GM12878 (cell line): ENCODE measurements around the gene NYAP1. TPM values are rescaled to one million over a fixed set of nuclear protein-coding genes. Genes with fewer than 3 reads are reported as not detected.

ENCODE experiments used
- CBX5 ChIP-seq: sonication (generic); IDR thresholded peaks from 2 replicates; pipeline ENCODE4 v1.6.1; 2016; ENCODE audit warnings: low read depth, moderate library complexity, mild to moderate bottlenecking, inconsistent platforms
- EP300 ChIP-seq, 2 experiments: fragments of 150-350 bp in 1 of 2; IDR thresholded peaks; 2 replicates each; pipeline ENCODE4 v1.6.1; 2011 to 2012; ENCODE audit warnings: low read depth in 2 of 2, low read length in 2 of 2, borderline replicate concordance in 1 of 2, improper control_type of control experiment in 1 of 2, inconsistent platforms in 1 of 2; ENCODE audit not compliant: control insufficient read depth in 1 of 2
- FOXK2 ChIP-seq: fragments of 450-650 bp; IDR thresholded peaks from 2 replicates; pipeline ENCODE4 v1.6.1; 2017; ENCODE audit warnings: mild to moderate bottlenecking, moderate library complexity
- IKZF1 ChIP-seq: fragments of 450-650 bp; conservative IDR thresholded peaks from 2 replicates; pipeline ENCODE4 v1.6.1; 2017; ENCODE audit warnings: antibody characterized with exemption, mild to moderate bottlenecking
- KAT2A ChIP-seq: conservative IDR thresholded peaks from 2 replicates; pipeline ENCODE4 v1.6.1; 2011; ENCODE audit warnings: low read depth, low read length; ENCODE audit not compliant: control insufficient read depth
- MTA2 ChIP-seq: fragments of 450-650 bp; IDR thresholded peaks from 2 replicates; pipeline ENCODE4 v1.6.1; 2016; ENCODE audit warnings: low read depth, mild to moderate bottlenecking, moderate library complexity
- MYB ChIP-seq: fragments of 150-350 bp; IDR thresholded peaks from 2 replicates; pipeline ENCODE4 v1.6.1; 2014; ENCODE audit warnings: mild to moderate bottlenecking, low read depth, low read length, borderline replicate concordance
- NFIC ChIP-seq: IDR thresholded peaks from 2 replicates; pipeline ENCODE4 v1.6.1; 2012; ENCODE audit warnings: low read depth, mild to moderate bottlenecking, inconsistent platforms, low read length, moderate library complexity
- NFYB ChIP-seq: IDR thresholded peaks from 2 replicates; pipeline ENCODE4 v1.6.1; 2011; ENCODE audit warnings: low read depth, mild to moderate bottlenecking, low read length, improper control_type of control experiment, moderate library complexity; ENCODE audit not compliant: insufficient read depth
- PAX5 ChIP-seq: IDR thresholded peaks from 2 replicates; pipeline ENCODE4 v1.6.1; 2011; ENCODE audit warnings: low read depth, low read length, borderline replicate concordance
- PRDM15 ChIP-seq: fragments of 450-650 bp; formaldehyde crosslinking; IDR thresholded peaks from 2 replicates; pipeline ENCODE4 v1.4.0; 2020; ENCODE audit warnings: mild to moderate bottlenecking, moderate library complexity
- RAD21 ChIP-seq: IDR thresholded peaks from 2 replicates; pipeline ENCODE4 v1.6.1; 2011; ENCODE audit warnings: mild to moderate bottlenecking, low read depth, low read length, moderate library complexity; ENCODE audit not compliant: insufficient read depth
- RAD51 ChIP-seq: fragments of 450-650 bp; IDR thresholded peaks from 2 replicates; pipeline ENCODE4 v1.6.1; 2016; ENCODE audit warnings: moderate library complexity, mild to moderate bottlenecking, inconsistent platforms
- RFX5 ChIP-seq: IDR thresholded peaks from 2 replicates; pipeline ENCODE4 v1.6.1; 2011; ENCODE audit warnings: low read depth, low read length, improper control_type of control experiment
- SIN3A ChIP-seq: IDR thresholded peaks from 2 replicates; pipeline ENCODE4 v1.6.1; 2012; ENCODE audit warnings: low read depth, low read length, improper control_type of control experiment
- SKIL ChIP-seq: fragments of 450-650 bp; IDR thresholded peaks from 2 replicates; pipeline ENCODE4 v1.6.1; 2017; ENCODE audit warnings: mild to moderate bottlenecking, low read depth, inconsistent platforms; ENCODE audit not compliant: poor library complexity, severe bottlenecking
- TCF3 ChIP-seq: IDR thresholded peaks from 2 replicates; pipeline ENCODE4 v1.6.1; 2012; ENCODE audit warnings: low read depth, mild to moderate bottlenecking, low read length, borderline replicate concordance; ENCODE audit not compliant: insufficient read depth
- USF2 ChIP-seq: IDR thresholded peaks from 2 replicates; pipeline ENCODE4 v1.6.1; 2011; ENCODE audit warnings: low read depth, low read length, improper control_type of control experiment, borderline replicate concordance
- ZBTB33 ChIP-seq: fragments of 450-650 bp; IDR thresholded peaks from 2 replicates; pipeline ENCODE4 v1.6.1; 2017; ENCODE audit warnings: mild to moderate bottlenecking
- ZNF384 ChIP-seq: IDR thresholded peaks from 2 replicates; pipeline ENCODE4 v1.6.1; 2012; ENCODE audit warnings: low read depth, mild to moderate bottlenecking, low read length, improper control_type of control experiment, borderline replicate concordance
- polyA plus RNA-seq, 11 experiments: library from polyadenylated mRNA; depleted of rRNA in 4 of 11; unstranded in 6 of 11; stranded (reverse) in 5 of 11; fragments of >200 nt; fragmentation: Nextera tagmentation in 4 of 11; fragmentation: Illumina TruSeq in 1 of 11; extraction: Ambion mirVana in 4 of 11; extraction: Trizol in 1 of 11; gene quantifications; 1 replicate in 1 of 11; 2 replicates in 10 of 11; pipeline versions ENCODE4 v1.2.1 to v1.2.3, GENCODE V29; 2011 to 2016; ENCODE audit warnings: inconsistent platforms in 2 of 11, missing spikeins in 2 of 11, low read depth in 1 of 11
- total RNA-seq, 4 experiments: library from RNA; depleted of rRNA in 3 of 4; stranded (reverse); fragments of >200 nt in 3 of 4; fragmentation: Illumina TruSeq in 1 of 4; extraction: Trizol in 1 of 4; gene quantifications; 2 replicates each; pipeline versions ENCODE4 v1.2.1 to v1.2.3, GENCODE V29; 2013 to 2021

The NYAP1 gene
- total and polyA plus RNA-seq, 10 of the 15 experiments (the other 5 are each of a cell fraction or from before 2014, with no cell fraction given): 0.04 to 0.28 (median 0.11) TPM; not detected in 6

- TF ChIP-seq TCF3 (no peak), ZNF384 (no peak), CBX5 (peak; percentile 66; the same call in 1 of the 2 replicates), RFX5 (no peak), NFIC (peak; percentile 42; the same call in 1 of the 2 replicates), NFYB (no peak), FOXK2 (no peak), MYB (no peak), ZBTB33 (no peak), SIN3A (no peak), KAT2A (no peak), IKZF1 (no peak; the same call in 1 of the 2 replicates), PRDM15 (CRISPR knock-in tag) (no peak), SKIL (peak; percentile 45), USF2 (no peak), EP300 (IDR thresholded peaks at IDR 0.05; ENCODE audit: borderline replicate concordance in 1 of 2, control insufficient read depth in 1 of 2, low read depth in 2 of 2, low read length in 2 of 2) (peak in 1 of 2 experiments; percentile 55; a peak in 1 of 4 replicates), MTA2 (peak; percentile 68), RAD21 (no peak), RAD51 (peak; percentile 47; the same call in 1 of the 2 replicates), PAX5 (peak; percentile 77; the same call in 1 of the 2 replicates)
Observed at GRCh38 chr7:100516135-100516812, 32.5 kb downstream of the NYAP1 start (continued).
